ENCODE results near the gene LZTS3.
A peak's percentile ranks its signal among the peaks of the same experiment; 100 is the strongest.
"Not testable (repeated sequence)": the region's sequence is repeated elsewhere in the genome, so short reads cannot be mapped to it uniquely, and the experiment has no call there.

The LZTS3 gene

DNA sequence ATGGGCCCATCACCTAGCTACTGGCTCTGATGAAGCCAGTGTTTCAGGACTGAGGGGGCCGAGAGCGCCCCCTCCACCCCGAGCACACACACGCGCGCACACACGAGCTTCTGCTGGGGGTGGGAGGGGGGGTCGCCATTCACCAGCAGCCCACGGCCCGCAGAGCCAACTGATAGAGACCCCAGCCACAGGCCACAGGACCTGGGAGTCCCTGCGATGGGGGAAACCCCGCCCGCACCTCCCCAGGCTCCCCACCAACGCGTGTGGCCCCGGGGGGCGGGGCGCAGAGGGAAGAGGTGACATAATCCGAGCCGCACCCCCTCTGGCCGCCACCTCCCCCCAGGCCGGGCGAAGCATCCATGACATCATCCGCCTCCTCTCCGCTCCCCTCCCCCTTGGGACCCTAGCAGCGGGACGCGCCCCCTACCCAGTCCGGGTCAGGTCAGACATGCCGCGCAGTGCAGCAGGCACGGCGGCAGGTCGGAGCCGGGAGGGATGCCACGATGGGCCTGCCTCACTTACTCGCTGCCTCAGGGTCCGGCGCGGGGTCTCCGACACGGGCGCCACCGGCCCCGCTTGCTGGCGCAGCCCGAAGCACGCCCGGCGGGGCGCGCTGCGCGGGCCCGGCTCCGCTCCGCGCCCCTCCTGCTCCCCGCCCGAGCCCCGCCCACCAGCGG lies at the start of gene LZTS3:
Gene LZTS3 (minus strand): TSS at position 617 of the 677 bp plus-strand sequence. CDS start 6,386 bp downstream, outside the sequence.
- DNase-seq: peak in 11 of 14 donors; percentile 50 to 82 (median 73)

DNA sequence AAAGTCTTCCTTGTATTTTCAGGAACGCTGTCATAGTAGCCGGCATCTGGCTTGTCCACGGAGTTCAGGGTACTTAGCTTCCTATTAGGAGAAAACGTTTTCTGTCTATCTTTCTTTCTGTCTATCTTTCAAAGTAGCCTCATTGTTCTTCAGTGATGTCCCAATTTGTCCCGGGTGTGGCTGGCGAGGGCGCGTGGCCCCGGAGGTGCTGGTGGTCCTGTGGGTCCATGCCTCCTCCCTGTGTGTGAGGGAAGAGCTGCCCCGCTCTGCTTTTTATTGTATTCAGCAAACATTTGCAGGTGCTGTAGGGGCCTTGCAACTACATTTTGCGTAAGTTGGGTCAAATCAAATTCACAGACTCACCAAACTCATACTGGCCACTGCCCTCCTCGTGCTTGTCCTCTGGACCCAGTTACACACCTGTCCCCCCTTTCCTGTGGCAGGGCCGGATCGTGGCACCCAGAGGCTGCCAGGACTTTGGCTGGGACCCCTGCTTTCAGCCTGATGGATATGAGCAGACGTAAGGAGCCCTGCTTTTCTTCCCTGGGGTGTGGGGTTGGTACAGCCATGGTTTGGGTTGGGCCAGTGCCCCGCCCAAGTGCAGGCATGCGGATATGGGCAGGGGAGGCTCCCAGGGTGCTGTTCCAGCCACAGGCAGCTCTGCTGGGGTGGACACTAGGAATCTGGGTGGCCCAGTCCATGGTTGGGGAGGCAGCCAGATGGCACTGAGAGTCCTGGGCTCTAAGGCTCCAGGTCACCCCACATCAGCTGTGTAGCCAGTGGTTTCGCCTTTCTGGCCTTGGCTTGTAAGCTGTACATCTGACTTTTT lies 48.3 kb upstream of the LZTS3 start:
- DNase-seq: no peak

DNA sequence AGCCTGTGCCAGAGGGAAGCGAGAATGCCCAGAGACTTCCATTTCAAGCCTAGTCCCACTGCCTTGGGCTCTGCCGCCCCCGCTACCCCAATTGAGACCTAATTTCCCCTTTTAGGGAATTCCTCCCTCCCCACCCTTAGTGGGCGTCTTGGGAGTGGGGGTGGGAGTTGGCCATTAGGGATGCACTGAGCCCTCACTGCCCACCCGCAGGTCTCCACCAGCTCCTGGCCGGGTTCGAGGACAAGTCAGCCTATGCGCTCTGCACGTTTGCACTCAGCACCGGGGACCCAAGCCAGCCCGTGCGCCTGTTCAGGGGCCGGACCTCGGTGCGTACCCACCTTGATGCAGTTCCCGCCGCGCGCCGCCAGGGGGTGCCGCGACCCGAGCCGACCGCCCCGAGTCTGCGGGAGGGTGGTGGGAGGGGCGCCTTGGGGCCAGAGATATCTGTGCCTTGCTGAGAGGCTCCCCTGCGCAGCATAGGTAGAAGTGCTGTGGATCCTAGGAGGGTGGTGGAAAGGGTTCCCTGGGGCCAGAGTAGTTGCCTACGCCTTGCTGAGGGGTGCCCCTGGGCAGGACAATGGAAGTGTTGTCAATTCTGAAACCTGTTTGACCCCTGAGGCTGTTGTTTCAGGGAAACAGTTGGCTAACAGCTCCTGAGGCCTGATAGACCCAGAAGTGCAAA lies 45.1 kb upstream of the LZTS3 start:
- DNase-seq: peak in 8 of 14 donors; percentile 4 to 57 (median 14)

DNA sequence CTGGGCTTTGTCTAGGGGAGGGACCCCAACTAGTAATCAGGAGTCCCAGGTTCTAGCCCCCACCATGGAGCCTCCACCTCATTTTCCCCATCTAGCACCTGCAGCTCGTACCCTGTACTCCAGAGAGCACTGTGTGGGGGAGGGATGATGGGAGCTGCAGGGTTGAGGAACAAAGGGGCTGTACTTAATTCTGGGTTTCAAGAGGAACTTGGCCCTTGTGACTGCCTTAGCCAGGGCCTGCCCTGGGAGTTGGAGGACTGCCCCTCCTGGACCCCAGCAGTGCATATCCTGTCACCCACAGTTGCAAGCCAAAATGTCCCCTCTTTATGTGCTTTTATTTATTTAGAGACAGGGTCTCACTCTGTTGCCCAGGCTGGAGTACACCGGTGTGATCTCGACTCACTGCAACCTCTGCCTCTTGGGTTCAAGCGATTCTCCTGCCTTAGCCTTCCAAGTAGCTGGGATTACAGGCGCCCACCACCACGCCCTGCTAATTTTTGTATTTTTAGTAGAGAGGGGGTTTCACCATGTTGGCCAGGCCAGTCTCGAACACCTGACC lies 42.1 kb upstream of the LZTS3 start:
- DNase-seq: not testable (repeated sequence)

DNA sequence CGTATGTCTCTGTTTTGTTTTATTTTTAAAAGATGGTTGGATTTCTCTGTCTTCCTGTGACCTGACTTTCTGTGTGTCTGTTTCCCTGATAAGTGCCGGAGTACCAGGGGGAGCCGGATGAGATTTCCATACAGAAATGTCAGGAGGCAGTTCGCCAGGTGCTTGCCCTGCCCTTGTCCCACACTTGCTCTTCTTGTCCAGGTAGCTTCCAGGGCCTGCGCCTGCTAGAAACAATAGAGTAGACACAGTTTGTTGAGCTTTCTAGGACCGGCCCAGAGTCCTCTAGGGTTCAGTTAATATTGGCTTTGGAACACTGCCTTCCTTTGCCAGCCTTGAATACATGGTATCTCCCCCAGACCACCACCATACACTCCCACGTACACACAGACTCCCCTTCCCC lies 39.9 kb upstream of the LZTS3 start:
- DNase-seq: no peak

GRCh38 chr20:3210346-3210745 lies 37.0 kb upstream of the LZTS3 start:
- no peak for DNase-seq

DNA sequence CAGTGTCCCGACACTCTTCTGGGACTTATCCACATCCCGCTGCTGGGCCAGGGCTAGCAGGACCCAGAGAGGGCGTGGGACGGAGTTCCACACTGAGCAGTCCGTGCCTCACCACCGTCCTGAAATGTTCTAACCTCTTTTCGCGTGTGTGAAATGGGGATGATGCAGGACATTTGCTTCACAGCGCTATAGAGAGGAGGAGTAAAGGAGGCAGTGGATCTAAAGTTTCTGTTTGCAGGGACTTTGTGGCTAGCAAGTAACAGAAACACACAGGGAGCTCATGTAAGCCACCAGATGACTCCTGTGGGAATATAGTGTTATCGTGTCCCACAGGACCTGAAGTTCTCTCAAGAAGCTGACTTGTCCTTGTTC lies 36.6 kb upstream of the LZTS3 start:
- DNase-seq: no peak

GRCh38 chr20:3209257-3209945 lies 36.1 kb upstream of the LZTS3 start, which contains the start of gene ITPA:
ITPA (plus strand) TSS chr20:3209498; CDS start chr20:3209552, 54 bp downstream.
- peak in 13 of 14 donors; percentile 19 to 70 (median 47) for DNase-seq

GRCh38 chr20:3208786-3209256 lies 35.5 kb upstream of the LZTS3 start:
- DNase-seq: peak in 3 of 14 donors; percentile 21 to 38 (median 31)

DNA sequence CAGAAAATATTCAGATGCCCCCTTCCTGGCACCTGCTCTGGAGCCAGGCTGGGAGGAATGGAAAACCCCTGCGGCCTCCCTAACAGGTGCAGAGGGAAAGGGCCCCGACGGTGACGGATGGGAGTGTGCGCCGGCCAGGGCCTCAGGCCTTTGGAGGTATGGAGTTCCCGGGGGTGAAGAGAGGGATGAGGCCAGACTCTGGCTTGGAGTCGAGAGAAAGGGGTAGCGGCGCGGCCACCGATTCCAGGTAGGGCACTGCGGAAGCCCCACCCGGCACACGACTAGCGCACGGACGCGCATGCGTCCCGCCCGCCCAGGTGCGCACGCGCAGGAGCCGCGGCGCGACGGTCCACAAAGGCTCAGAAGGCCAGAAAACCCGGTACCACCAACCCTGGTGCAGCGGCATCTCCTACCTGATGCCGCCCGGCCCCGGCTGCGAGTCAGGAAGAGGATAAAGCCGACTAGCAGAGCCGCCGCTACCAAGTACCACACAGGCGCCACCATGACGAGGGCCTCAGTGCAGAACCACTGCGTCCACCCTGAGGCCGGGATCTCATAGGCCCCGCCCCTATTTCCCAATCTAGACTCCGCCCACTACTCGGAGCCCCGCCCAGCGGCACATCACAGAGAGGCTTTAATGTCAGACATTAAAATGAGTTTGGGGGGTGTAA lies 30.9 kb upstream of the LZTS3 start, which contains the start of gene DDRGK1:
Gene DDRGK1 (minus strand): TSS at position 559 of the 671 bp plus-strand sequence. CDS start 55 bp downstream, at position 504.
- DNase-seq: peak in 13 of 14 donors; percentile 37 to 95 (median 86)

DNA sequence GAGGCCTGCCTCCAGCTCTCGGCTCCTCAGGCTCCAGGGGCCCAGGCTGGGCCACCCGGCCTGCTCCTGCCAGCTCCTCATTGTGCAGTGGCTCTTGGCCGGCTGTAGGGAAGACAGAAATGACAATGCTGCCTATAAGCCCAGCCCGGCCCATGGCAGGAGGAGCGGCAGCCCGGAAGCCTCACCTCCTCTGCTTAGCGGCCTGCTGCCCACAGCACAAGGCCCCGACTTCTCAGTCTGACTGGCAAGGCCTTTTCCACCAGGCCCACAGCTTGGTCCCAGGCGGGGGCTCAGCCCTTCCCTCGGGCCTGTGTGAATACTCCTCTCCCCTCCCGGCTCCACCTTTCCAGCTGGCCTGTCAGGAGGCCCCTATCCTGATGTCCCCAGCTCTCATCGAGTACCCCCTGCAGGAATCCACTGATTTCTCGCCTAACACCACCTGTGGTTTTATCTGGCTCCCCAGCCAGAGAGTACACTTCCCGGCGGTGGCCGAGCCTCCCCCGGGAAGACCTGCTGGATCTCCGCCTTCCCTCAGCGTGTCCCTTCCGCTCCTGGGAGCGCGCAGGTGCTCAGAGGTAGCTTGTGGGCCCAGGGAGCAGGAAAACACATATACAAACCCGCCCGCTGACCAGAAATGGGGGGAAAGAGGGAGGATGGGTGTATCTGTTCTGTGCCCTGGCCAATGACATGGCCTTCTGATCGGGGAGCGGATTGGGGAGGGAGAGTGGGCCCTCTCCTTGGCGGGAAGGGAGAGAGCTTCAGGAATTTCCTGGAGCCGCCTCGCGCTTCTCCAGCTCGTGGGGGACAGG lies 30.2 kb upstream of the LZTS3 start:
- peak in 5 of 14 donors; percentile 37 to 70 (median 52) for DNase-seq

GRCh38 chr20:3202965-3203314 lies 29.6 kb upstream of the LZTS3 start:
- DNase-seq: no peak

DNA sequence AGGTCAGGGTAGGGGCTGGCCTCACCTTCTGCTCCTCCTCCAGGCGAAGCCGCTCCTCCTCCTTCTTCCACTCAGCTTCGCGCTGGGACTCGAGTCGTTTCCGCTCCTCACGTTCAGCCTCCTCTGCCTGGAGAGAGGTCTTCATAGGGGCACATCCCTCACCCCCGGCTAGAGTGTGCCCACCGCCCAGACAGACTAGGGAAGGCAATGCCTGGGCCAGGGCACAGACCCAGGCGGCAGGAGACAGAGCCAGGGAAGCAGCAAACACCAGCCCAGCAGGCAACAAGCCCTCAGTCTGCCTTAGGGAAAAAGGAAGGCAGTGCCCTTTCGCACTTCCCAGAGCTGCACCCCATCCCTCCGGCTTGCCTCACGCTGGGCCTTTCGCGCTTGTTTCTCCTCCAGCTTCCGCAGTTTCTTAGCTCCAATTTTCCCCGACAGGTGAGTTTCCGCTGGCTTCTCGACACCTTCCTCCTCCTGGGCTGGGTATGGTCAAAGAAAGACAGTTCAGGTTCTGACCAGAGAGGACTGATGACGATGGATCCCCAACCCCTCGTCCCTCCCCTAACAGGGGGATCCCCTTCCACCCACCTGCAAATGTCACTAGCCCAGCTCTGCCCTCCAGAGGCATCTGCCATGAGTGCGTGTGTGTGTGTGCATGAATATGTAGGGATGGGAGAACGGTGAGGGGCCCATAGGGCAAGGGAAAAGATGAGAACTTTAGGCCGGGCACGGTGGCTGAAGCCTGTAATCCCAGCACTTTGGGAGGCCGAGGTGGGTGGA lies 26.8 kb upstream of the LZTS3 start:
- DNase-seq: no peak

- DNase-seq: no peak
Observed at GRCh38 chr20:3199206-3199605, 25.9 kb upstream of the LZTS3 start.

DNA sequence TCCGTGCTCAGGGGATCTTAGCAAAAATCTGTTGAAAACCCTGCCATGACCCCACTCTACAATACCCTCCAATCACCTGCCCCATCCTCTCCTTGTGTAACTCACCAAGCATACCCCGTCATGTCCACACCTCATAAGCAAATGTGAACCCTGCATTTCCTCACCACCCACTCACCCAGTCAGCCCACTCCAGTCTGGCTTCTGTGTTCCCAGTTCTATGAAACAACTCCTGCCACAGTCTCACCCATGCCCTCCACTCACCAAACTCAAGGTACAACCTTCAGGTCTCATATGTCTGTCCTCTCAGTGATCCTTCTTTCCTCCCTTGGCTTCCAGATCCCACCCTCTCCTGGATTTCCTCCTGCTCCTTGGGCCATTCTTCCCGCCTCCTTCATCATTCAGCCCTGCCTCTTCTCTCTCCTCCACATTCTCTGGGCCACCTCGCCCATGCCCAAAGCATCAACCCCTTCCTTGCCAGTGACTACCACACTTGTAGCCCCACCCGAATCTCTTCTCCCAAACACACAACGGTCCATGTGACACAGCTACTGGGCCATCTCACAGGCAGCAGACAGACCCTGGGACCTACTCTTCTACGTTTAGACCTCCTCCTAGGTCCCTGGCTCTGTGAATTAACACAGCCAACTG lies 22.4 kb upstream of the LZTS3 start:
- no peak for DNase-seq

- no peak for DNase-seq
Observed at GRCh38 chr20:3194617-3195280, 21.4 kb upstream of the LZTS3 start.

GRCh38 chr20:3193806-3194616 lies 20.7 kb upstream of the LZTS3 start:
- DNase-seq: no peak

Data from C1 segment of cervical spinal cord (tissue), 14 donors.